DOHH2 (cell line): ENCODE data around the gene DNASE1.

Experiments
- H3F3A ChIP-seq: fragments of 200-600 bp; sonication (generic), shearing (Covaris generic); 2 replicates; pipeline ENCODE4 v1.6.0; 2016; ENCODE audit warnings: antibody characterized with exemption, mild to moderate bottlenecking; ENCODE audit not compliant: control insufficient read depth, insufficient read depth
- H3K27ac ChIP-seq: fragments of 200-600 bp; sonication (generic); 2 replicates; pipeline ENCODE4 v1.5.1; 2014; ENCODE audit warnings: low read depth, mild to moderate bottlenecking, low read length, moderate library complexity
- H3K27me3 ChIP-seq: fragments of 200-600 bp; sonication (generic); 2 replicates; pipeline ENCODE4 v1.6.1; 2014; ENCODE audit warnings: mild to moderate bottlenecking, low read length, mixed read lengths; ENCODE audit not compliant: control insufficient read depth
- H3K36me3 ChIP-seq: fragments of 200-600 bp; sonication (generic); 2 replicates; pipeline ENCODE4 v1.6.1; 2014; ENCODE audit warnings: mild to moderate bottlenecking, low read length, moderate library complexity, mixed read lengths; ENCODE audit not compliant: control insufficient read depth
- H3K4me1 ChIP-seq: fragments of 200-600 bp; sonication (generic); 2 replicates; pipeline ENCODE4 v1.6.1; 2014; ENCODE audit warnings: mild to moderate bottlenecking, low read length, mixed read lengths; ENCODE audit not compliant: control insufficient read depth
- H3K4me2 ChIP-seq: fragments of 200-600 bp; sonication (generic); 2 replicates; pipeline ENCODE4 v1.6.0; 2014; ENCODE audit warnings: mild to moderate bottlenecking, low read length, moderate library complexity
- H3K4me3 ChIP-seq: fragments of 200-600 bp; sonication (generic); 2 replicates; pipeline ENCODE4 v1.5.1; 2014; ENCODE audit warnings: mild to moderate bottlenecking, low read length, mixed read lengths
- H3K79me2 ChIP-seq: fragments of 200-600 bp; sonication (generic); 2 replicates; pipeline ENCODE4 v1.6.1; 2014; ENCODE audit warnings: mild to moderate bottlenecking, low read length, mixed read lengths; ENCODE audit not compliant: control insufficient read depth
- H3K9me2 ChIP-seq: fragments of 200-600 bp; sonication (generic); replicated peaks from 2 replicates; pipeline ENCODE4 v1.6.1; 2014; ENCODE audit warnings: mild to moderate bottlenecking, low read length, mixed read lengths; ENCODE audit not compliant: control insufficient read depth
- H3K9me3 ChIP-seq: fragments of 200-600 bp; sonication (generic); 2 replicates; pipeline ENCODE4 v1.6.1; 2014; ENCODE audit warnings: antibody characterized with exemption, low read length, mixed read lengths; ENCODE audit not compliant: control insufficient read depth, insufficient read depth
- H4K20me1 ChIP-seq: fragments of 200-600 bp; sonication (generic); 2 replicates; pipeline ENCODE4 v1.6.0; 2014; ENCODE audit warnings: low read depth, mild to moderate bottlenecking, antibody characterized with exemption, low read length, moderate library complexity; ENCODE audit not compliant: control insufficient read depth, insufficient read depth
- CTCF ChIP-seq: fragments of 200-600 bp; sonication (generic); IDR thresholded peaks from one replicate; pipeline ENCODE4 v1.5.1; 2014; ENCODE audit warnings: antibody characterized with exemption, mild to moderate bottlenecking, low read depth, low read length; ENCODE audit not compliant: poor library complexity, severe bottlenecking
- EZH2phosphoT487 ChIP-seq: fragments of 200-600 bp; sonication (generic); IDR thresholded peaks from 2 replicates; pipeline ENCODE4 v1.6.1; 2017; ENCODE audit warnings: borderline replicate concordance, mild to moderate bottlenecking, antibody characterized with exemption, low read length, moderate library complexity, mixed read lengths

DNASE1 gene

GRCh38 chr16:3642397-3643094 is 11.9 kb upstream of the DNASE1 start:
- no peaks in the 10 kb centered on the region for H3K27me3 ChIP-seq
- H3K4me2 ChIP-seq: no peak overlapping the region
- TF ChIP-seq EZH2phosphoT487 (no peak), CTCF (no peak)
- no peaks in the 10 kb centered on the region for H4K20me1 ChIP-seq
- H3K4me3 ChIP-seq: no peak overlapping the region
- H3K36me3 ChIP-seq: peaks cover 70% of the 10 kb centered on the region
- H3K4me1 ChIP-seq: peaks cover 18% of the 10 kb centered on the region
- H3K9me2 ChIP-seq: no peaks in the 10 kb centered on the region
- no peaks in the 10 kb centered on the region for H3F3A ChIP-seq
- no peaks in the 10 kb centered on the region for H3K9me3 ChIP-seq
- no peak overlapping the region for H3K27ac ChIP-seq
- peaks cover 36% of the 10 kb centered on the region for H3K79me2 ChIP-seq

- Histone ChIP-seq H3K4me1 (peaks cover 11% of the 10 kb centered on the region), H3K9me3 (no peaks in the 10 kb centered on the region), H3K9me2 (no peaks in the 10 kb centered on the region), H3K27me3 (no peaks in the 10 kb centered on the region), H4K20me1 (no peaks in the 10 kb centered on the region), H3K4me3 (no peak overlapping the region), H3K79me2 (peaks cover 29% of the 10 kb centered on the region), H3K36me3 (peaks cover 66% of the 10 kb centered on the region), H3F3A (no peaks in the 10 kb centered on the region), H3K4me2 (no peak overlapping the region), H3K27ac (no peak overlapping the region)
- no peak for TF ChIP-seq EZH2phosphoT487
- TF ChIP-seq CTCF: no peak
Observed at GRCh38 chr16:3643095-3643730, 11.3 kb upstream of the DNASE1 start.

- Histone ChIP-seq H3K27ac (no peak overlapping the region), H3F3A (peaks cover 8% of the 10 kb centered on the region), H3K9me3 (no peaks in the 10 kb centered on the region), H3K27me3 (no peaks in the 10 kb centered on the region), H3K9me2 (no peaks in the 10 kb centered on the region), H3K4me2 (no peak overlapping the region), H3K36me3 (peaks cover 60% of the 10 kb centered on the region), H4K20me1 (no peaks in the 10 kb centered on the region), H3K4me3 (no peak overlapping the region), H3K4me1 (no peaks in the 10 kb centered on the region), H3K79me2 (peaks cover 10% of the 10 kb centered on the region)
- TF ChIP-seq CTCF (no peak), EZH2phosphoT487 (no peak)
Observed at GRCh38 chr16:3645108-3645503, 9.4 kb upstream of the DNASE1 start.
